SK-N-SH treated with all-trans-retinoic acid at 6 μM for 48 hours (cell line): ENCODE measurements around the gene ZC3H7B.

ENCODE experiments used
- ATAC-seq: fragments of 200-7000 bp; cut with Tn5 transposase; 3 replicates; pipeline ENCODE4 v1.9.1; 2020; ENCODE audit warnings: mild to moderate bottlenecking, moderate library complexity
- ARNTL ChIP-seq: fragments of 450-650 bp; formaldehyde crosslinking; IDR thresholded peaks from 2 replicates; pipeline ENCODE4 v1.5.0; 2020; ENCODE audit warnings: low read depth, mild to moderate bottlenecking, moderate library complexity, borderline replicate concordance
- BACH2 ChIP-seq: fragments of 250-450 bp; sonication (Bioruptor Pico); IDR thresholded peaks from 2 replicates; pipeline ENCODE4 v1.9.0; 2021; ENCODE audit warnings: mild to moderate bottlenecking, borderline replicate concordance
- CREB5 ChIP-seq: fragments of 250-450 bp; sonication (Bioruptor Pico); IDR thresholded peaks from 2 replicates; pipeline ENCODE4 v1.5.1; 2020; ENCODE audit warnings: low read depth, mild to moderate bottlenecking, moderate library complexity
- CSDC2 ChIP-seq: fragments of 250-450 bp; sonication (Bioruptor Pico); IDR thresholded peaks from 2 replicates; pipeline ENCODE4 v1.5.0; 2020; ENCODE audit warnings: mild to moderate bottlenecking, moderate library complexity
- CSRNP3 ChIP-seq: fragments of 250-450 bp; sonication (Bioruptor Pico); IDR thresholded peaks from 2 replicates; pipeline ENCODE4 v1.5.1; 2021; ENCODE audit warnings: mild to moderate bottlenecking, moderate library complexity
- ESRRG ChIP-seq: fragments of 250-450 bp; sonication (Bioruptor Pico); IDR thresholded peaks from 2 replicates; pipeline ENCODE4 v1.6.1; 2021; ENCODE audit warnings: mild to moderate bottlenecking
- ISL1 ChIP-seq: fragments of 250-450 bp; sonication (Bioruptor Pico); IDR thresholded peaks from 2 replicates; pipeline ENCODE4 v2.1.2; 2022; ENCODE audit warnings: mild to moderate bottlenecking, moderate library complexity
- OSR1 ChIP-seq: fragments of 250-450 bp; sonication (Bioruptor Pico); IDR thresholded peaks from 2 replicates; pipeline ENCODE4 v1.8.0; 2022; ENCODE audit warnings: moderate library complexity, mild to moderate bottlenecking, inconsistent platforms
- POU6F1 ChIP-seq: fragments of 250-450 bp; sonication (Bioruptor Pico); IDR thresholded peaks from 2 replicates; pipeline ENCODE4 v1.8.0; 2021; ENCODE audit warnings: low read depth, mild to moderate bottlenecking, moderate library complexity, borderline replicate concordance
- PPARA ChIP-seq: fragments of 250-450 bp; sonication (Bioruptor Pico); IDR thresholded peaks from 2 replicates; pipeline ENCODE4 v1.5.0; 2020; ENCODE audit warnings: mild to moderate bottlenecking, borderline replicate concordance
- RARB ChIP-seq: fragments of 250-450 bp; sonication (Bioruptor Pico); IDR thresholded peaks from 2 replicates; pipeline ENCODE4 v1.8.0; 2021; ENCODE audit warnings: mild to moderate bottlenecking, moderate library complexity
- TCF4 ChIP-seq: fragments of 250-450 bp; sonication (Bioruptor Pico); IDR thresholded peaks from 2 replicates; pipeline ENCODE4 v1.8.0; 2021; ENCODE audit warnings: mild to moderate bottlenecking, moderate library complexity, borderline replicate concordance
- TOX ChIP-seq: fragments of 250-450 bp; sonication (Bioruptor Pico); IDR thresholded peaks from 2 replicates; pipeline ENCODE4 v1.8.0; 2021; ENCODE audit warnings: mild to moderate bottlenecking, moderate library complexity, borderline replicate concordance
- ZC3H10 ChIP-seq: fragments of 250-450 bp; sonication (Bioruptor Pico); IDR thresholded peaks from 2 replicates; pipeline ENCODE4 v1.5.1; 2021; ENCODE audit warnings: mild to moderate bottlenecking, moderate library complexity
- ZFP3 ChIP-seq: fragments of 250-450 bp; sonication (Bioruptor Pico); IDR thresholded peaks from 2 replicates; pipeline ENCODE4 v1.5.0; 2020; ENCODE audit warnings: mild to moderate bottlenecking, moderate library complexity
- ZFP30 ChIP-seq: fragments of 450-650 bp; formaldehyde crosslinking; IDR thresholded peaks from 2 replicates; pipeline ENCODE4 v1.5.0; 2022; ENCODE audit warnings: mild to moderate bottlenecking, moderate library complexity
- ZNF565 ChIP-seq: fragments of 450-650 bp; formaldehyde crosslinking; conservative IDR thresholded peaks from 2 replicates; pipeline ENCODE4 v1.5.0; 2020; ENCODE audit warnings: low read depth, mild to moderate bottlenecking, moderate library complexity
- ZNF70 ChIP-seq: fragments of 450-650 bp; formaldehyde crosslinking; IDR thresholded peaks from 2 replicates; pipeline ENCODE4 v1.5.0; 2020; ENCODE audit warnings: mild to moderate bottlenecking, moderate library complexity
- ZNF8 ChIP-seq: fragments of 450-650 bp; formaldehyde crosslinking; IDR thresholded peaks from 2 replicates; pipeline ENCODE4 v1.5.0; 2020; ENCODE audit warnings: mild to moderate bottlenecking, moderate library complexity
- TF ChIP-seq, protein P1 (sequence below): fragments of 250-450 bp; sonication (Bioruptor Pico); IDR thresholded peaks from 2 replicates; pipeline ENCODE4 v1.8.0; 2020; ENCODE audit warnings: mild to moderate bottlenecking, moderate library complexity, borderline replicate concordance
- TF ChIP-seq, protein P2 (sequence below): fragments of 250-450 bp; sonication (Bioruptor Pico); IDR thresholded peaks from 2 replicates; pipeline ENCODE4 v1.5.0; 2020; ENCODE audit warnings: mild to moderate bottlenecking, moderate library complexity

ZC3H7B gene

GRCh38 chr22:41338614-41339212, 37.4 kb downstream of the ZC3H7B start:
- ATAC-seq = no peak

GRCh38 chr22:41339823-41340222, 38.5 kb downstream of the ZC3H7B start:
- no peak for ATAC-seq
- TF ChIP-seq POU6F1 (no peak), RARB (CRISPR knock-in tag) (no peak), CREB5 (CRISPR knock-in tag) (no peak), BACH2 (no peak), PPARA (no peak), ZNF565 (no peak), CSDC2 (CRISPR knock-in tag) (no peak), ESRRG (CRISPR knock-in tag) (no peak), ZC3H10 (CRISPR knock-in tag) (no peak), ZFP3 (CRISPR knock-in tag) (no peak), OSR1 (CRISPR knock-in tag) (no peak), ZFP30 (CRISPR knock-in tag) (no peak)
- TF ChIP-seq, protein P1, sequence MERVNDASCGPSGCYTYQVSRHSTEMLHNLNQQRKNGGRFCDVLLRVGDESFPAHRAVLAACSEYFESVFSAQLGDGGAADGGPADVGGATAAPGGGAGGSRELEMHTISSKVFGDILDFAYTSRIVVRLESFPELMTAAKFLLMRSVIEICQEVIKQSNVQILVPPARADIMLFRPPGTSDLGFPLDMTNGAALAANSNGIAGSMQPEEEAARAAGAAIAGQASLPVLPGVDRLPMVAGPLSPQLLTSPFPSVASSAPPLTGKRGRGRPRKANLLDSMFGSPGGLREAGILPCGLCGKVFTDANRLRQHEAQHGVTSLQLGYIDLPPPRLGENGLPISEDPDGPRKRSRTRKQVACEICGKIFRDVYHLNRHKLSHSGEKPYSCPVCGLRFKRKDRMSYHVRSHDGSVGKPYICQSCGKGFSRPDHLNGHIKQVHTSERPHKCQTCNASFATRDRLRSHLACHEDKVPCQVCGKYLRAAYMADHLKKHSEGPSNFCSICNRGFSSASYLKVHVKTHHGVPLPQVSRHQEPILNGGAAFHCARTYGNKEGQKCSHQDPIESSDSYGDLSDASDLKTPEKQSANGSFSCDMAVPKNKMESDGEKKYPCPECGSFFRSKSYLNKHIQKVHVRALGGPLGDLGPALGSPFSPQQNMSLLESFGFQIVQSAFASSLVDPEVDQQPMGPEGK = no peak

More at GRCh38 chr22:41338614-41339212, 37.4 kb downstream of the ZC3H7B start:
- TF ChIP-seq TCF4 (no peak), BACH2 (no peak), ESRRG (CRISPR knock-in tag) (no peak), TOX (CRISPR knock-in tag) (no peak), ISL1 (CRISPR knock-in tag) (no peak), CSRNP3 (CRISPR knock-in tag) (no peak), ZC3H10 (CRISPR knock-in tag) (no peak), RARB (CRISPR knock-in tag) (no peak), POU6F1 (no peak), ZNF8 (CRISPR knock-in tag) (no peak), ZNF70 (CRISPR knock-in tag) (no peak), ARNTL (CRISPR knock-in tag) (no peak), ZFP30 (CRISPR knock-in tag) (no peak)
- TF ChIP-seq, protein P2, sequence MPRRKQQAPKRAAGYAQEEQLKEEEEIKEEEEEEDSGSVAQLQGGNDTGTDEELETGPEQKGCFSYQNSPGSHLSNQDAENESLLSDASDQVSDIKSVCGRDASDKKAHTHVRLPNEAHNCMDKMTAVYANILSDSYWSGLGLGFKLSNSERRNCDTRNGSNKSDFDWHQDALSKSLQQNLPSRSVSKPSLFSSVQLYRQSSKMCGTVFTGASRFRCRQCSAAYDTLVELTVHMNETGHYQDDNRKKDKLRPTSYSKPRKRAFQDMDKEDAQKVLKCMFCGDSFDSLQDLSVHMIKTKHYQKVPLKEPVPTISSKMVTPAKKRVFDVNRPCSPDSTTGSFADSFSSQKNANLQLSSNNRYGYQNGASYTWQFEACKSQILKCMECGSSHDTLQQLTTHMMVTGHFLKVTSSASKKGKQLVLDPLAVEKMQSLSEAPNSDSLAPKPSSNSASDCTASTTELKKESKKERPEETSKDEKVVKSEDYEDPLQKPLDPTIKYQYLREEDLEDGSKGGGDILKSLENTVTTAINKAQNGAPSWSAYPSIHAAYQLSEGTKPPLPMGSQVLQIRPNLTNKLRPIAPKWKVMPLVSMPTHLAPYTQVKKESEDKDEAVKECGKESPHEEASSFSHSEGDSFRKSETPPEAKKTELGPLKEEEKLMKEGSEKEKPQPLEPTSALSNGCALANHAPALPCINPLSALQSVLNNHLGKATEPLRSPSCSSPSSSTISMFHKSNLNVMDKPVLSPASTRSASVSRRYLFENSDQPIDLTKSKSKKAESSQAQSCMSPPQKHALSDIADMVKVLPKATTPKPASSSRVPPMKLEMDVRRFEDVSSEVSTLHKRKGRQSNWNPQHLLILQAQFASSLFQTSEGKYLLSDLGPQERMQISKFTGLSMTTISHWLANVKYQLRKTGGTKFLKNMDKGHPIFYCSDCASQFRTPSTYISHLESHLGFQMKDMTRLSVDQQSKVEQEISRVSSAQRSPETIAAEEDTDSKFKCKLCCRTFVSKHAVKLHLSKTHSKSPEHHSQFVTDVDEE (CRISPR knock-in tag) = no peak
